HT1080 (cell line): ENCODE measurements around the gene CPVL. TPM values are rescaled to one million over a fixed set of nuclear protein-coding genes. Genes with fewer than 3 reads are reported as not detected.

ENCODE experiments used
- DNase-seq: peaks from one replicate; pipeline ENCODE4 v3.0.0-alpha.2; 2015; ENCODE audit warnings: low read depth
- total RNA-seq: library from RNA; depleted of rRNA; stranded (reverse); fragments of >200 nt; shearing (Covaris generic); gene quantifications from 2 replicates; pipeline ENCODE4 v1.2.3, GENCODE V29; 2014

Gene CPVL
- total RNA-seq, 1 experiment from 2014 or later = 0.90 TPM

DNA sequence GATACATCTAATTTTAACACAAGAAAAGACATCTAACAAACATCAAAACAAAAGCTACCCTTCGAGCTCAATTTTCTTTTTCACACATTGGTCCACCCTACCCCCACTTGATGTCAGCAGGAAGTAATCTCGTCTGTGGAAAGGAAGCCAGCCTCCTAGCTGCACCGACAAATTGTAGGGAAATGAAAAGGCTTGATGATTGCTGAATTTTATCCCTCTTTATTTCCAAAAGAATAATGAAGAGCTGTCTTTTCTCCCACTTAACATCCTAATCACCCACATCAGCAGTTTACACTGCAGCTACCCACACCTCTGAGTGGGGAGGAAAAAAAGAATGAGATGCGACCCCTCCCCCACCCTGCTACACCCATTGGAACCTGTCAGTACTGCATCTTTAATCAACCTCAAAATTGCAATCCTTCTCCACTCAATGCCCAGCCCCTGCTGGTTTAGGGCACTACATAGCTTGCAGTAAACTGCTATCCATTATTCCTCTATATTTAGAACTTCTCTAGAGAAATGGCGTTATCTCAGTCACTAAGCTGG lies 10.6 kb upstream of the CPVL start:
- no peak for DNase-seq

DNA sequence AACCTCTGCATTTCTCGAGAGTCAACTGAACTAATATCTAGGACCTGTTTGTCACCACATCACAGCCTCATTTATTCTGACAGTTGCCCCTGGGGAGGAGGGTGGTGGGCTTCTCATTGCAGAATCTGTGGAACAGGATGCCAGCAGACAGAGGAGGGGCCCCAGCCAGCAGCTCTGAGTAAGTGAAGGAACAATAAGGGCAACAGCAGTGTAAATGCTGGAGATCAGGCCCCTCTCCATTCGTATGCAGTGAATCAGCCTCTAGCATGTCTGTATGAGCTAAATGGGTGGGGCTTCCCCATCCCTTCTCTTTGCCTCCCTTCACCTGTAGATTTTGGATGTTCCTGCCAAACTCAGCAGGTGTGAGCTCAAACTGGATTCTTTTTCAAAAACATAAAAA lies 7.7 kb upstream of the CPVL start:
- DNase-seq = no peak

DNA sequence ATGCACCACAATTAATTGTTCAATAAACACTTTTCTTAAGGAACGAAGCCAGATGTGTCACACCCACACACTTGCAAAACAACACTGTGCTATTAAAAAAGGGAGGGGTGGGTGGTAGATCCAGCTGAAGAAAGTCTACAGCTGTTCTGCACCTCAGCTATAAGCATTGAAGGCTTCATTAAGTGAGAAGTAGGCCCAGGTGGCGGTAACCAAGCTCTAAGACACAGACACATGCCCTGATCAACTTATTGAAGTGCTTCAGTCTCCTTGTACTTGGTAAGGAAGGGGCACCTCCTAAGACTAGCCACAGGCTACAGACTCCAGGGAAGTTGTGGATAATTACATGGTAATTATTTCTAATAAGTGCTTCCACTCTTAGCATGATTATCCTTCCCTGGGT lies 4.5 kb upstream of the CPVL start:
- no peak for DNase-seq

DNA sequence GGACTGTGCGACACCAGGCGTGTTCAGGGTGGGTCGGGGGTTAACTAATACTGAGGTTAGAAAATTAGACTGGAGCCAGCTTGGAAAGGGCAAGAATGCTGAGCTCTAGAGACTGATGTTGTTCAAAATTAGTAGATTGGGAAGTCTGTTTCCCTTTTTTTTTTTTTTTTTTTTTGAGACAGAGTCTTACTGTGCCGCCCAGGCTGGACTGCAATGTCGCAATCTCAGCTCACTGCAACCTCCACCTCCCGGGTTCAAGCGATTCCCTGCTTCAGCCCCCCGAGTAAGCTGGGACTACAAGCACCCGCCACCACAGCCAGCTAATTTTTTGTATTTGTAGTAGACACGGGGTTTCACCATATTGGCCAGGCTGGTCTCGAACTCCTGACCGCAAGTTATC lies 2.7 kb upstream of the CPVL start:
- DNase-seq = no peak

DNA sequence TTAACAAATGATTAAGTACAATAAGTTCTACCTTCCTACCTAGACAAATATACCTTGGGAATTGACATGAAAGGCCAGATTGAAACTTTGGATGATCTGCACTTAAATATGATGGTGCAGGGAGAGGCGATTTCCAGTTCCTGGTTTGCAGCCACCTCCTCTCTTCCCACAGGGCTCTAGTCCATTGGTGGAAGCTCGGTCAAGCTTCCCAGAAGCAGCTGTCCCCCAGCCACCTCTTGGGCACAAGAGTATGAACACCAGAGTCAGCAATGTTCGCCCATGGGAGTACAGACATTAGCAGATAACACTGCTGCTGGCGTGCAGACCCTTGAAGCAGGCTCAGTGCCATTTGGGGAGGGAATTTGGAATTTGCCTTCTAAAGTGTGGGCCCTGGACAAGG lies 1.5 kb upstream of the CPVL start:
- no peak for DNase-seq

DNA sequence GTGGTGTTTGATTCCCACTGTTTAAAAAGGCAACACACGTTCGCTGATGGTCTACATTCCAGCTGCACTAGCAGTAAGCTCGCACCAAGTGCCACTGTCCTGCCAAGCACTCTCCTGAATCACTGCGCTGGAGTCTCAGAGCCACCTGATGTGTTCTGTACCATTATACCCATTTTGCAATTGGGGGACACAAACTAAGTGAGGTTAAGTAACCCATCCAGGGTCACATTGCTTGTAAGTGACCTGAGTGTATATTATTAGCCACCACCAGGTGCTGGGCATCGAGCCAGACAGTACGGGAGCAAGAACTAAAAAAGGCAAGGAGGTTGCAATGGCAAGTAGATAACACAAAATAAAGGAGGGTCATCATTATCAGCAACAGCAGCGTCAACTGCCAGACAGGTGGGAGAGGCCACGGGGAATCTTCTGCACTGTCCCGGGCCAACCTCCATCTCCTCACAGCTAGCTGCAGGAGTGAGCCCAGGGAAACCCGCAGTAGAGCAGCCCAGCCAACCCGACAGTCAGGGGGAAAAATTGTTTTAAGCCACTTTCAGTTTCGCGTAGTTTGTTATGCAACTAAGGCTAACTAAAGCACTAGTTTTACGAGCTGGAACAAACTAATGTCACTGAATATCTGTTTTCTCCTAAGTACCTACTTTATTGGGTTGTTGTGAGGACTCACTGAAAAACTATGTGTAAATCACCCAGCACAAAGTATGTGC lies 712 bp upstream of the CPVL start:
- DNase-seq = no peak

DNA sequence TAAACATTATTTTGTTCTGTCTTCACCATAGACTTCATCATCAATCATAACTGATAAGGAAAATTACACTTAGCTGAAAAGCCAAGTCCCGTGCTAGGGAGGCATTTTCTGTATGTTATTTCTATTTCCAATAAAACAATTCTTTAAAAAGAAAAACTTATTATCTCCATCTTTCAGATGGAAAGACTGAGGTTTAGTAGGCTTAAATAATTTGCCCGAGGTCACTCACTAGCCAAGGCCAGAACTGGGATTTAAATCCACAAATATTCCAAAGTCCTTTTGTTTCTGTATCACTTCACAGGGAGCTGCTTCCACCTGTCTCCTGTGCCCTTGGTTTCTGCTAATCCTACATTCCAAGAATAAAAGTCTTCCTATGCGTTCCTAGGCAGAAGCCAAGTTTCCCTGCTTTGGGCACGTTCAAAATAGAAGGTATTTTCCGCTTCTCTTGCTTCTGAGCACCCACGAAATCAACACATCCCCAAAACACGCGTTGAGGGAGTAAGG lies 732 bp downstream of the CPVL start:
- DNase-seq = no peak

DNA sequence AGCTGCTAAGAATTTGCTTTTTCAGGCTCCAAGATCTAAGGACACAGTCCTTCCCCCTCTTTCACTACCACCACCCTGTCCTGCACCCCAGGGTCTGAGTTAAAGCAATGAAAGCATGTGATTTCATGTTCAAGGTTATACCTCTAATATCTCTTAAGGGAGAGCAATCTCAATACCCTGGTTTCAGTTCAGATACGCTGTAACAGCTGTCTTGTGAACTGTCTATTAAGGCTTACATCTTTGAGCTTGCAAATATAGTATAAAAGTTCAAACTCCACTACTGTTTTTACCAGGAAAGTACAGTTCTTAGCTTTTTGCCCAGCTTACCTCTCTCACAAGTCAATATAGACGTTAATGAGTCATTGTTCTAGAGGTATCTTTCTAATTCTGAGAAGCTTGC lies 2.6 kb downstream of the CPVL start:
- no peak for DNase-seq

DNA sequence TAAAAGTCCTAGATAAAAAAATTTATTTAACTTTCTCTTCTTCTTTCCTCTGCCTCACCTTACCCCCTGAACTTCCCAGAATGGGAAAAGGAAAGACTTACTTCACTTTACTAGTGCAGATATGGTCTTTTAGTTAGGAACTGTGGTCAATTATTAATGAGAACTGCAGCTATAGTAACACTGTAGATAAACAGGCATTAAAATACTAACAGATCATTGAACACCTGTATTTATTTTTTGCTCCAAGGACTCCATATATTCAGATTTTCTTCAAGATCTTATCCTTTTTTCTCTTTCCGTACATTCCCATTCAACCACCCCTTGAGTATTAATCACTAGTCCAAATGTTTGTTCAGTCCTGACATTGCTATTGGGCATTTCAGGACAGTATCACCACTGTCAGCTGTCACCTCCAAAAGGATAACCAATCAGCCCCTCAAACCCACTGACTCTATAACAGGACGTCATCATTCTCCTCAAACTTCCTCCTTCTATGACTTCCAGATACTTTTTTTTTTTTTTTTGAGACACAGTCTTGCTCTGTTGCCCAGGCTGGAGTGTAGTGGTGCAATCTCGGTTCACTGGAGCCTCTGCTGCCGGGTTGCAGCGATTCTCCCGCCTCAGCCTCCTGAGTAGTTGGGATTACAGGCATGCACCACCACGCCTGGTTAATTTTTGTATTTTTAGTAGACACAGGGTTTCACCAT lies 4.2 kb downstream of the CPVL start:
- no peak for DNase-seq

DNA sequence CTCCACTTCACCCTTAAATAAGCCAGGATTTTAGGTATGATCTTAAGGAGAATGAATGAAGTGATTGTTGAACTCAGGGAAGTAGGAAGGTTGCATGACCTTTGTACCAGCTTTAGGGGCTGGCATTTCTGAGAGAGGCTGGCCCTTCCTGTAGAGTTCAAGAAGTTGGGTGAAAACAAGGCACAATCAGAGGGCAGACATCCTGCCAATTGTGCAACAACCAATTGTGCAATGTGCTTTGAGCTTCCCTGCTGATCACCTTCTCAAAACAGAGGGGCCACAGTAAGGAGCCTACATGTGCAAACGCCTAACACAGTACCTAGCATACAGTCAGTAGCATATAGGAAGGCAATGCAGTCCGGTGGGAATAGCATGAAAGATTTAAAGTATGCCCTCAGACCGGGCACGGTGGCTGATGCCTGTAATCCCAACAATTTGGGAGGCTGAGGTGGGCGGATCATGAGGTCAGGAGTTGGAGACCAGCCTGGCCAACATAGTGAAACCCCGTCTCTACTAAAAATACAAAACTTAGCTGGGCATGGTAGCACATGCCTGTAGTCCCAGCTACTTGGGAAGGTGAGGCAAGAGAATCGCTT lies 5.4 kb downstream of the CPVL start:
- no peak for DNase-seq

DNA sequence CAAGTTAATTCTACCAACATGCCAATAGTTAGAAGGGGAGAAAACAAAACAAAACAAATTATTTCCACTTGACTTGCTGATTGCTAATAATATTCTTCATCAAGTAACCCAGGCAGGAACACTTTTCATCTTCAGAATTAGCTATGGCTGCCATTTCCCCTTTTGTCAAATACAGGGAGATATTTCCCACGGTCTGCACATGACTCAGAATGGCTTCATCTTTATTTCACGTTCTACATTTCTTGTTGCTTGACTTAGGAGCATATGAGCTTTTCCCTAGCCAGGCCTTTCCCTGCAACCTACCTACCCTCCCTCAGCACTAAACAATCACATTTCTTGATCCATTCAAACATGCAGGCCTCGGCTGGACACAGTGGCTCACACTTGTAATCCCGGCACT lies 6.5 kb downstream of the CPVL start:
- peak; percentile 51 for DNase-seq

DNA sequence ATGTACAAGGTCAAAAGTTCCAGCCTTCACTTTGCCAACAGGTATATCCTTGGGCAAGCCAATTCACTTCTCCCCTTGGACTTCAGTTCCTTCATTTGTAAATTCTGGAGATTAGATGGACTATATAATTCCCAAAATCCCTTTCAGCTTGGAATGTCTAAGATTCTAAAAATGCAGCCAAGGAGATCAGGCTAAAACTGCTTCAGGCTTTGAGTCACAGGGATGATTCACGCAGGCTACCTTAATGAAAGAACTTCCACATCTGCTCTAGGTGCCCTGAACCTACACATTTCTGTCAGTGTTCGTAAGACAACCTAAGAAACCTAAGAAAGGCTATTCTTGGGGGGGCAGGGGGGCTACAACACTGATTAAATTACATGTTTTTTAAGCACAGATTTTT lies 7.1 kb downstream of the CPVL start:
- DNase-seq = peak; percentile 62

DNA sequence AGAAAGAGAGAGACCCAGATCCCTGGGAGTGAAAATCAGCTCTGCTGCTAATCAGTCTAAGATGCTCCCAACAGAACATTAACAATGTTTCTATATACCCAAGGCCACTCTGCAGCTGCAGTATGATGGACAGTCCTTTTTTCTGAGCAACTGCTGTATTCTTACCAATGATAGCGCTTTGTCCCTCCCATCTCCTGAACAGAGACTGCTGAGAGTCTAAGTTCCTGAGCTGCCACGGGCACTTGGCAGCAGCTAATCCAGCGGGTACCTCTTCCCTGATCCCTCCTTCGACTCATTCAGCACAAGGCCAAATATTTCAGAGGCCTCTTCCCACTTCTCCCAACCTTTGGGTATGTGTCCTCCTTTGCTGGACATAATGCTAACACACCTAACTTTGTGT lies 7.7 kb downstream of the CPVL start:
- DNase-seq = no peak

DNA sequence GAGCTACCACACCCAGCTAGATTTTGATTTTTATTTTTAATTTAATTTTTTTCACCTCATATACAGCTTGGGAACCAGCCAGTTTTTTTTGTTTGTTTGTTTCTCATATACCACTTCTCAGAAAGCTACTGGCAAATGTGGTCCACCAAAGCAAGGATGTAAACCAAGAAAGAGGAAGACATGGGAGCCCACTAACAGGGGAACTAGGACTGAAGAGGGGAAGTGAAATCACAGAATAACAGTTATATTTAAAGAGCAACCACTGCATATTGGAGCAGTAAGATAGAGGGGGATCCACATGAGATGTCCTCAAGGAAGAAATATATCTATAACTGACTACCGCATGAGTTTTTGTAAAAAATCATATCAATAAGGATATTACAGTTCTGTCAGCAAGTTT lies 10.5 kb downstream of the CPVL start:
- no peak for DNase-seq

DNA sequence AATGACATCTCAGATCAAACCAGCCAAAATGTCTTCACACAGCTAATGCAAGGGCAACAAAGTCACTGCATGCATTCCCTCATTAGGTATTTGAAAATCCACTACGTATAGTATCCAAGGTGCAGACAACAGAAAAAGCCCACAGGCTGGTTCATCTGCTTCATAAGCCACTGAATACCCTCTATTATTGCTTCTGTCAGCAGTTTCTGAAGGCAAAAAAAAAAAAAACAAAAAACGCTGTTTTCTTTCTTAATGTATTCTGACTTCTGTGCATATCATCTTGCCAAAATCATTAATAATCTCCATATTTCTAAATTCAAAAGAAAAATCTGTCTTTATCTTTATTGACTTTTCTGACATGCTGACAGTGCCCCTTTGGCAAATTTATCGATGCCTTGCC lies 13.4 kb downstream of the CPVL start:
- DNase-seq = no peak

DNA sequence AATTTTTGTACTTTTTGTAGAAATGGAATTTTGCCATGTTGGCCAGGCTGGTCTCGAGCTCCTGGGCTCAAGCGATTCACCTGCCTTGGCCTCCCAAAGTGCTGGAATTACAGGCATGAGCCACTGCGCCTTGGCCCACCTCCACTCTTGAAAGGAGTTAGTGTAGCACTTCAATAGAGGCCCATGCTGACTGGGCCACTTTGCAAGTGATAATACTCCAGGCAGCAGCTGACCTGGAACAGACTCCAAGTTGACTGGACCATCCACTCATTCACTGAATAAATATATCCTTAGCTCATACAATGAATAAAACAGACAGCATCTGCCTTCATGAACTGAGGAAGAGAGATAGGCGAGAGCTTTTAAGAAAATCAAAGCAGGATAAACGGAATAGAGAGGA lies 14.7 kb downstream of the CPVL start:
- no peak for DNase-seq

DNA sequence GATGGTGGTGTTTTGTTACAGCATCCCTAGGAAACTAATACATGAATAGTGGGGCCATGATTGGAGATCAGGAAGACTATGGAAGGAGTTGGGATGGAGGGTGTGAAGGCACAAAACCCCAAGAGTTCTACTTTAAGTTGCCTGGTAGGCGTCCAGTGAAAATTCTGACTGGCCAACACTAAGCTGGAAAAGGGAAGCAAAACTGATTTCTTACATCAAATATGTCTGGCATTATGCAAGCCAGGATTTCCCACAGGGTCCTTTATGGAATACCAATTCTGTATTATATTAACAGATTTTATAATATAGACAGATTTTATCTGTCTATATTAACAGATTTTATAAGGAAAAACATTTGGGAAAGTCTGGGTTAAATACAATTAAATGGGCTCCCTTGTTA lies 16.2 kb downstream of the CPVL start:
- no peak for DNase-seq

DNA sequence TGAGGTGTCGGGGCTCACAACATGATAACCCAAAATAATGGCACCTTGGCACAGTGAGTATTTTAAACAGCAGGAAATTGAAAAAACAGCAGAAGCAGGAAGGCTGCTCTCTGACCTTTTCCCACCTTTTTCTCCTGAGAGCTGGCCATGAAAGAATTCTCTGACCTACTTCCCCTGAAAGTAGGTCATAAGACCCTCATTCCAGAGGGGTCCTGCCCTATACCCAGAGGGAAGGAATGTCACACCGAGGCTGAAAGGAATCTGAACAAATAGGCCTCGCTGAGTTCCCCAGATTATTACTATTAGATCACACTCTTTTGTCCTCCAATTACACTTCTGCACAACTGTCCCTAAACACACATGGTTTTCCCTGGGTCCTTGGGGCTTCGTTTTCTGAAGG lies 18.8 kb downstream of the CPVL start:
- no peak for DNase-seq

DNA sequence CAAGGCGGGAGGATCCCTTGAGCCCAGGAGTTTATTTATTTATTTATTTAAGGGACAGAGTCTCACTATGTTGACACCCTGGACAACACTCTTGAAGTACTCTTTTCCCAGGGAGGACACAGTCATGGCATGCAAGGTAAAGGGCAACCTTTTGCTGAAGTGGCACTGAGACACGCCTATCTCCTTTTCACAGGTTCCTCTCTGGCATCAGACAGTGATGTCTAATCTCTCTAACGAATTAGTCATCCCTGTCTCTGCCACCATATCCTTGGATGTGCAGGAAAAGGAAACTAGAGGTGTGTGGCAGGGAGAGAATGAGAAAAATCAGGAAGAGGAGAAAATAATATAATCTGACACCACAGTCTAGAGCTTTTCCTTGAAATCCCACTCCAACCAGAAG lies 19.5 kb downstream of the CPVL start:
- DNase-seq = no peak

DNA sequence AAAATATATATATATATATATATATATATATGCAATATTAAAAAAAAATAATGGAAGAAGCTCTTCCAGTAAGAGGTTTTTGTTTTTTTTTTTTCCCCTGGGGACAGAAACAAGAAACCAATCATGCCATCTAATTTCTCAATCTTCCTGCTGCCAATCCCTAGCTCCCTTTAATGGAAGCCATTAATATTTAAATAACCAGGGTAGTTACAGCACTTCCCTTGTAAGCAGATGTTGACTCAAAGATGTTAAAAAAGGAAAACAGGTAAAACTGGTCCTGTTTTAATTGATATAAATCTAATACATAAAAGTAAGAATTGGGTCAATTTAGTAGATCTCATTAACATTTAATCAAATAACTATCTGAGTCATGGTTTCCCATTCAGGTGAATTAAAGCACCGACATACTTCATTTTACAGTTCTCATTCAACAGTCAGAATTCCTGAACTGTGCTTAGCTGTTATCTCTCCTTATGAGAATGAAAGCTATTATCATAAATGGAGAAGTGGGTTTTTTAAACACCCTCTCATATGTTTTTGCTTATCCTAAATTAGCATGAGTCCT lies 22.6 kb downstream of the CPVL start:
- DNase-seq = no peak

DNA sequence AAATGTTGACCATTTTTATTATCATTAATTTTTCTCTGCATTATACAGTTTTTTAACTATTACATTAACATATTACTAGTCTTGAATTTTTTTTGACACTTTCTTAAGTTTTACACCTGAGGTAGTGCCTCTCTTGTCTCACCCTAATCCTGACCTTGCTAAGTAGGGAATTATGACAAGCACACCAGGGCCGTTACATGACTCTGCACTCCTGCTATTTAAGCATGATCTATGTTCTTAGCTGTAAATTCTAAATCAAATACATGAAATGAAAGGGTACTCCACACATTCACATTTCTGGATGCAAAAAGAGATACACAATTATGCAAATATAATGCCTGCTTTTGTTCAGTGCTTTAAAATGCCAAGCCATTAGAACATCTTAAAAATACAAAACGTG lies 23.6 kb downstream of the CPVL start:
- no peak for DNase-seq

DNA sequence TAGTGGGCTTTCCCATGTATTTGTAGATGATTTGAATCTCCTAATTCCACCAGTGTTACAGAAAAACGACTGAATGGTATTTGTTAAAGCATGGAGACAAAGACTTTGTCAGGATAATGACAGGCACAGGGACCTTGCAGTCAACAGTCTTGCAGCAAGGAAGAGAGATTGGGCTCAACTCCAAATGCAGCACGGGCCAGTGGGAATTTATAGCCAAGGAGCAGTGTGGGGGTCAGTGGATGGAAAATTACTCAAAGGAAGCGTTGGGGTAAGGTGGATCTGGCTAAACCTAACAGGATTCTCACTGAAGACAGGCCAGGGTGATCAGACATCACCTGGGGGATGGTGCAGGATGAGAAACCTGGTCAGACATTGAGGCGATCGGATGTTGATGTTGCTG lies 24.3 kb downstream of the CPVL start:
- DNase-seq = no peak
